ENCODE results near the gene PEAK1. TPM values are rescaled to one million over a fixed set of nuclear protein-coding genes. Genes with fewer than 3 reads are reported as not detected.

The PEAK1 gene
- total RNA-seq, 1 donor from 2014 or later = 66.6 TPM

DNA sequence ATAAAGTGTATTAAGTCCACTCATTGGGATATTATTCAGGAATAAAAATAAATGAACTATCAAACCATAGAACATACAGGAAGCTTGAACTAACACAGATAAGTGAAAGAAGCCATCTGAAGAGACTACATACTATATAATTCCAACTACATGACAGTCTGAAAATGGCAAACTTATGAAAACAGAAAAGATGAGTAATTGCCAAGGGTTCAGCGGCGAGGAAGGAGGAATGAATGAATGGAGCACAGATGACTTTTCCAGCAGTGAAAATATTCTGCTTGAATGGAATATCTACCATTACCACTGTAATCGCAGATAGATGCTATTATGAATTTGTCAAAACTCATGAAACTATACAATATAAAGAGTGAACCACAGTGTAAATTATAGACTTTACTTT lies 79.7 kb downstream of the PEAK1 start:
- intact Hi-C loops (cut with DNase I) = no loop called here
- ATAC-seq (no peak), DNase-seq (ENCODE audit: missing footprints) (no peak)

DNA sequence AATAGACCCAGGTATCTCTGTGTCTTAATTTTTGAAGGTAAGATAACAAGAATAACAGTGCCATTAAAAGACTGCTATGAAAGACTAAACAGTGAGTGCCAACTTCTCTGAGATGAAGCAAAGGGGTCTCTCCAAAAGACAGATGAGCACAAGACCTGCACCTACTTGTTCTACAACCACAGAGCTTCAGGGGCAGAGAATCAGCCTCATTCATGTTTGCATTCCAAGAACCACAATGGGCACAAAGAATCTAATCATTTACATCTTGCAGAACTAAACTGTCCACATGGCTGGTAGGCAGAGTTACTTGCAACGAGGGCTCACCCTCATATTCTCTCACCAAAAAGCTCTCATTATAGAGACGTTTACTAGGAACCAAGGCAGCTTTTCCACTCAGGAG lies 83.9 kb downstream of the PEAK1 start:
- no peak for DNase-seq (ENCODE audit: missing footprints)
- no peak for ATAC-seq
- intact Hi-C loops (cut with DNase I) = no loop called here

DNA sequence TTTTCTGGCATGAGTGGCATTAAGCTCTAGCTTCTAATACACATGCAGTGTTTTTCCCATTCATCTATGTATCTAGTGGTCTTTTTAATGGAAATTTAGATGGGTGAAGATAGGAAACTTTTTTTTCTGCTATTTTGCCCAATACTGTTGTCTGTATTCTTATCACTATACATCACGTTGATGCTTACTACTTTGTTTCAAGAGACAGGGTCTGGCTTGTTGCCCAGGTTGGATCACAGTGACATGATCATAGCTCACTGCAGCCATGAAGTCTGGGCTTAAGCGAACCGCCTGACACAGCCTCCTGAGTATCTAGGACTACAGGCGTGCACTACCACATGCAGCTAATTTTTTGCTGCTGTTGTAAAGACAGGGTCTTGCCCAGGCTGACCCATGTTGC lies 84.6 kb downstream of the PEAK1 start:
- intact Hi-C loops (cut with DNase I) = no loop called here
- no peak for ATAC-seq
- DNase-seq (ENCODE audit: missing footprints) = peak; percentile 46

DNA sequence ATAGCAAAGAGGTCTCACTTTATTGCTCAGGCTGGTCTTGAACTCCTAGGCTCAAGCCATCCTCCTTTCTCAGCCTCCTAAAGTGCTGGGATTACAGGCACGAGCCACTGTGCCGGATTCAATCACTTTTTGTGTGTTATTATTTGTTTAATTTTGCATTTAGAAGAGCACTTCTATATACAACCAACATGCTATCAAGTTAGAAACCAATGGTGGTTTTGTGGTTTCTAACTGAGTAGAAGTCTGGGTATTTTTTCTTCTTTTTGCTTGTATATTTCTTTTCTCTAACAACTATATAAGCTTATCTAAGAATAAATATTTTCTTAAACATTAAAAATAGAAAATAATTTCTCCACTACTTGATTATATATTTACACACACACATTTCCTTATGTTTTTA lies 86.7 kb downstream of the PEAK1 start:
- DNase-seq (ENCODE audit: missing footprints) = no peak
- intact Hi-C loops (cut with DNase I) = no loop called here
- ATAC-seq = no peak

DNA sequence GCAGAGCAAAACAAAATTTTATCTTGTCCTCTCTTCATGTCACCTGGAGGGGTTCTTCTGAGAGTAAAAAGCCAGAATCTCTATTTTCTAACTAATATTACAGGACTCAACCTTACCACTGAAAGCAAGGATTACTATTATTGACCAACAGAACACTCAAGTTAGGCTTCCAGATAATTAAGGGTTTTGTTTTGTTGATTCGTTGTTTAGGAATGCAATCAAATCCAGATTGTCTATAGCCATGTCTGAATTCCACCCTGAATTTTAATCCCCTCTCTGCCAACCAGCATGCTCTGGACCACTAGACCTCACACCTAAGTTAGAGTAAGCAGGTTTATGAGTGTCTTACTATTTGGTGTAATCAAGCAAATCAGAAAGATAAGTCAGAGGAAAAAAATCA lies 90.7 kb downstream of the PEAK1 start:
- DNase-seq (ENCODE audit: missing footprints) = no peak
- no peak for ATAC-seq
- intact Hi-C loops (cut with DNase I) = no loop called here

DNA sequence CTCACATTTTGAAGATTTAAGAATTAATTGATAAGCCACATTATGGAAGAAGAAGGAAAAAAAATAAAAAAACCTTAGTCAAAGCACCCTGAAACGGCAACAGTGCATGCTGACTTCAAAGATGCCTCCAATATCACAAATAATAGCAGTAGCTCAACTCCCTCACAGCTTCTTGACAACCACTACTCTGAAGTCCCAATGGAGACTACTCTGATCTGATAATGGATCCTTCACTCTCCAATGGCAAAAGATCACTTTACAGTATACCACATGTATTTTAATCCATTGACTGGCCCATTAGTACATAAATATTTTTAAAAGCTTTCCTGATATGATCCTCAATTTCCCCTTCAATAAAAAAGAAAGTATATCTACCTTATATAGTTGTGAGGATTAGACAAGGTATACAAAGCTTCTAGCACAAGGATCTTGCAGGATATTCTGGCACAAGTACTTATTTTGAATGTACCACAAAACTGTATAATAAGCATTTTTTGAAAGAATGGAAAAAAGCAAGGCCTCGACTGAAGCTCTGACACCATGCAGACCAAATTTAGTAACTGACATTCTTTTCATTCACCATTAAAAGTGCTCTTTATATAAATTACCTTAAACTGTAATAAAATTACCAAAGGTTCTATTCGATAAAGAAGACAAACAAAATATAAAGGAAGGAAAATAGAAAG lies 91.9 kb downstream of the PEAK1 start:
- ATAC-seq (no peak), DNase-seq (ENCODE audit: missing footprints) (no peak)
- intact Hi-C loops (cut with DNase I) = no loop called here

DNA sequence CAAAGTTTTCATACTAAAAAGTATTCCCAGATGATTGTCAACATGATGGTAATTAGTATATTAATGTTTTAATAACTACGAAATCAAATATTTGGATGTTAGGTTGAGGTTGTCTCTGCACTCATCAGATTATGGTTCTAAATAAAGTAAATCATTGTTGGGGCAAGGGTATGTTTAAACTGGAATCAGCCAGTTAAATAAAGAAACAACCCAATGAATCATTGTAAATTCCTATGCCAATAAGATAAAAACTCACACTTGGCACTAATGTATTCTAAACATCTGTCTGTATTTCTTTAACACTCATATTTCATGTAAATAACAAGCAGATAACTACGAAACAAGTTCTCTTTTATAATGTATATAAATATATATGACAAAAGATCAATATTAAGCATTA lies 92.7 kb downstream of the PEAK1 start:
- intact Hi-C loops (cut with DNase I) = no loop called here
- ATAC-seq (no peak), DNase-seq (ENCODE audit: missing footprints) (no peak)

DNA sequence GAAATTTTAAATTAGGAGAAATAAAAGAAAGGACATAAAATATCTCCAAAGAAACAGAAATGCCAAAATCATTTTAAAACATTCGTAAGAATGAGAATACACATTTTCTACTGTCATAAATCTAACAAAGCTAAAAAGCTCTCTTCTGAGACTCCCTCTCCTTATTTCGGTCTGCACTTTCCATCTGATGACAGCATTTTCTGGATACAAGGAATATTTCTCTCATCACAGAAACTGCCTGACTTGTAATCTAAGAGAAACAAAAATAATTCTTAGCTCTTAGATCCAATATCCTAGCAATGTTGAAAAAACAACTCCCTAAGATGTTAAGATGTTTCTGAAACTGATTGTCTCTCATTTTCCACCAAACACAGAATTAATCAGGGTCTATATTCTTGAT lies 93.5 kb downstream of the PEAK1 start:
- intact Hi-C loops (cut with DNase I) = no loop called here
- ATAC-seq (no peak), DNase-seq (ENCODE audit: missing footprints) (no peak)

DNA sequence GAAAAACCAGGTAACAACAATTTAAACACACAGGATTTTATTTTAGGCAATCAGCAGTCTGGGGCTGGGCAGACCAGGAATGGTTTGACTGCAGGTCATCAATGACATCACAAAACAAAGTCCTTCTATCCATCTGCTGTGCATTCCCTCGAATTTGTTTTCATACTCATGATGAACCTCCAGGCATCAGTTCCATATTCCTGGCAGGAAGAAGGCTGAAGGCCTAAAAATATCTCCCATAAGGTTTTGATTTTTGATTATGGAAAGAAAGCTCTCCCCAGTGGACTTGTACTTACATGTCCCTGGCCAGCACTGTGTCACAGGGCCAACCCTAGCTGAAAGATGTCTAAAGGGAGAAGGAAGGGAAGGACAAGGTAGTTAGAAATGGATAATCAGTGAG lies 107.4 kb downstream of the PEAK1 start:
- no peak for DNase-seq (ENCODE audit: missing footprints)
- intact Hi-C loops (cut with DNase I) = no loop called here
- ATAC-seq = no peak

DNA sequence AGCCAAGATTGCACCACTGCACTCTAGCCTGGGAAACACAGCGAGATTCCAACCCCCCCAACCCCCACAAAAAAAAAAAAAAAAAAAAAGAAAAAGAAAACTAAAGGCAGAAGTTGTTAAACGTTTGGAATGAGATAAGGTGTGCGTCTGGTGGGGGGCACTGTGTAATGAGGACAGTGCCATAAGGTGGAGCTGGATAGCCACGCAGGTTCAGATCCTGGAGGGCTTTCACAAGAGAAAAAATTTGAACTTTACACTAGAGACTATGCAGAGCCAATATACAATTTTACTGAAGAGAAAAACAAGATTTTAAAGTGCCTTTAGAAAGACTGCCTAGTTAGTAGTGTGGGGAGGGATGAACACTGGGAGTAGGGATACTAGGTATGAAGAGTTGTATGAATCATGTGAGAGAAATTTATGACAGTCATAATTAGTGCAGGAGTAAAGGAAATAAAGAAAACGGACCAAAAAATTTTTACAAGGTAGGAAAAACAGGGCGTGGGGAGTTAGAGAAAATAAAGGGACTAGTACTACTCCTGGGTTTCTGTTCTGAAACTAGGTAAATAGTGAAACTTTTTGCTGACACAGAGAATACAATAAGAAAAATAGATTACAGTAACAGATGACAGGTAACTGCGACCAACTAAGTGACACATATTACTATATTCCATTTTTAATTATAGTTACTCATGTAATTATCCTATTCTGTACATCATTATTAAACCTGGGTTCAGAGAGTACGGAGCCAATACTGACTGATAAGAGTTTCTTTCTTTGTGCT lies 108.1 kb downstream of the PEAK1 start:
- intact Hi-C loops (cut with DNase I) = no loop called here
- DNase-seq (ENCODE audit: missing footprints) (no peak), ATAC-seq (no peak)

DNA sequence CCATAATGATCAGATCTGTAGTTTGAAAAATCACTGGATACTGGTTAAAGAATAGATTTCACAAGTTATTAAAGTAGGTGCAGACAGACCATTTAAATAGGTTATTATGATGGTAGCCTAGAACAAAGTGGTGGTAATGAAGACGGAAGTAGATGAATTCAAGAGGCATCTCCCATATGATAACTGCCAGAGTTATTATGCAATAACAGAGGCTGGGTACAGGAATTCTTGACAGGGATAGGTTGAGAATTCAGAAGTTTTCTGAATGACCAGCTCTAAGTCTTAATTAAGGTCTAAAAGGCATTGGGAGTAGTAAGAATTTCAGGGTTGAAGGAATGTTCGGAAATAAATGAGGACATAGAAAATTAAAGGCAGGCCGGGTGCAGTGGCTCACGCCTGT lies 108.9 kb downstream of the PEAK1 start:
- intact Hi-C loops (cut with DNase I) = no loop called here
- no peak for ATAC-seq
- DNase-seq (ENCODE audit: missing footprints) = no peak

DNA sequence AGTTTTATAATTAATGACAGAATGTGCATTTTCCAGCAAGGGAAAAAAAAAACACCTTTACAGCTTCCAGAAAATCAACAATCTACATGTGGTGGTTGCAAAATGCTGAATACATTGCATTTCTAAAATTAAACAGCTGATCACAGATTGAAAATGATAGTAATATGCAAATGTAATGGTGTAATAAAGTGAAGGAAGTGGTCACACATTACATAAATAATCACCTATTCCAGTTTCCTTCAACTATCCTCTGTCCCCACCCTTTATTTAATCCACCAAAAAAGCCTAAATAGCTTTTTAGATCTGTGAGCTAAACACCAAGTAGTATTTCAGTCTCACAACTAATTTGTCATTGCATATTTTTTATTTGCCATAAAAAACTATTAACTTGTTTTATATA lies 110.5 kb downstream of the PEAK1 start:
- intact Hi-C loops (cut with DNase I) = no loop called here
- no peak for ATAC-seq
- no peak for DNase-seq (ENCODE audit: missing footprints)

DNA sequence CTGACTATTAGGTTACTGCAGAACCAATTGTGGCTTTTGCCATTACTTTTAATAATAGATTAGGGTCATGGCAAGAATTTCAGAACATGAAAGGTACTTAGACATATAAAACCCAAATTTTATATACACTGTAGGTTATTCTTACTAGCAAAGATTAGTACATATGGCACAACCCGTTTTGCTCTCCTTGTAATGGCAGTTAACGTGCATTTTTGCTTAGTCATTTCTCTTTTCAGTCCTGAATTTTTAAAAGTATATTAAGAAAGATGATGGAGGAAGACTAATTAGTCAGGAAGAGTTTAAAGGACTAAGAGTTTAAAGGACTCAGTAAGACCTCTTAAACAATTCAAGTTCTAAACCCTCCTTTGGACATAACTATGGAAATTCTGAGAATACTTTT lies 114.0 kb downstream of the PEAK1 start:
- intact Hi-C loops (cut with DNase I) = no loop called here
- no peak for DNase-seq (ENCODE audit: missing footprints)
- no peak for ATAC-seq

DNA sequence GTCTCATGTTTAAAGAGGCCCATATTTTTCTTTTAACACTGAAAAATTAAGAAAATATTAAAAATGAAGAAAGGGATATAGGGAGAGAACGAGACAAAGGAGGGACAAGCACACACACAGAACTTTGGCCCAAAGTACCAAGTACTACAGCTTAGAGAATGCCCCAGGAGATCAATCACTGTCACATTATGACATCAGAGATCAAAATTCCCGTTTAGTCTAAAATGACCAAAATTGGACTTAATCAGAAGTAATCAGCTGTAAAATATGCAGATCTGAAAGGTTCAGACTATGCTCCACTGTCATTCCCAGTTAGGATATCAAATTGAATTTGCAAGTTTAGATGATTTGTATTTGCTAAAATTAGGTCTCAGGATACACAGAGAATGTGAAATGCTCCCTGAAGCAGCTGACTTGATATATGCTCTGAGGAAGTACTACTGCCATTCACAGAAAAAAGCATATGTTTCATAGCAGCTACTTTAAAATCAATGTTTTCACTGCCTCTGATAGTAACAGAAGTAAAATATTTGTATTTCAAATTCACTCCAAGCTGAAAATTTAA lies 123.0 kb downstream of the PEAK1 start:
- intact Hi-C loops (cut with DNase I) = no loop called here
- ATAC-seq (no peak), DNase-seq (ENCODE audit: missing footprints) (no peak)

DNA sequence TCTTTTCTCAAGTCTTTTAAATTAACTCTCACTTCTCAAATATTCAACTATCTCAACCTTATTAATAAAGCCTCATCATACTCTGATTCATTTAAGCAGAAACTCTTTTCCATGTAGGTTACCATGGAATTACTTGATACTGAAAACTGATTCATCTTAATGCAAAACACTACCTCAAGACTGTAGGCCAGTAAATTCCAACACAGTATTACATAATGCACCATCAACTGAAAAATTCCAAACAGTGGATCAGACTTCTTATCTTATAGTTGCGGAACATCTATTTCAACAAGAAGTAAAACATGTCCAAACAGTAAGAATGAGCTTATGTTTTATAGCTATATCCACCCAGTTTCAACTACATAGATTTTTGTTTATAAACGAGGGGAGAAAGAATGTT lies 124.5 kb downstream of the PEAK1 start:
- intact Hi-C loops (cut with DNase I) = no loop called here
- DNase-seq (ENCODE audit: missing footprints) = no peak
- ATAC-seq = no peak

DNA sequence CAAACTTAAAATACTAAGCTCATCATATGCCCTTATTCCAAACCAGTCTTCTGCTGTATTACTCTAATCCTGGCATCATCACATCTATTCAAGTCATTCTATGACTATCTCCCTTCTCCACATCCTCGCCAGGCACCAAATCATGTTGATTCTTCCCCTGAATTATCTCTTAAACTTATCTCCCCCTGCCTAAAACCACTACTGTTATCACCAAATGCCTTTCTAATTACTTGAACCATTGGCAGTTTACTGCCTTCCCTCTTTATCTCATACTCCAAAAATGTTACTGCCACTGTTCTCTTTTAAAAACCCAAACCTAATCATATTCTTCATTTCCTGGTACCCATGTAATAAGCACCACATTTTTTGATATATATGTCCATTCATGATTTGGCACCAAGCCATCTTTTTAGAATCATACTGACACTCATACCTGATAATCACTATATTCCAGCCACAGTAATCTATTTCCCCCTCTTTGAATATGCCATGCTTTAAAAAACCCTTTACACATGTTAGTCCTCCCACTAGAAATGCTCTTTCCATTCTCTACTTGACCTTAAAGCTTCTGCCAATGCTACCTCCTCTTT lies 126.8 kb downstream of the PEAK1 start:
- intact Hi-C loops (cut with DNase I) = no loop called here
- ATAC-seq (no peak), DNase-seq (ENCODE audit: missing footprints) (no peak)

DNA sequence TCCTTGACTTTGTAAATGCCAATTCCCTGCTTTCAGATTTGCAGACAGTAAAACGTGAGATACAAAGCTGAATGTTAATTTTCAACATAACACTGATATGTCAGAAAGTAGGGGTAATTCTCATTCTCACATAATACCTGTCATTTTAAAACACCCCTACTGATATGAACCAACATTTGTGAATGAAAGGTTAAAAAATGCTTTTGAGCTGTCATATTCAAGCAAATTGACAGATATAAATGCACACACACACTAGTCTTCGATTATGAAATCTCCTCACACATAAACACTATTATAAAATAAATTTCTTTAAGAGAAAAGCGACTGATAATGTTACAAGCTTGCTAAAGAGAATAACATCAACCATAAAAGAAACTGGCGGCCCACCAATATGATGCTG lies 128.8 kb downstream of the PEAK1 start:
- intact Hi-C loops (cut with DNase I) = no loop called here
- ATAC-seq = no peak
- no peak for DNase-seq (ENCODE audit: missing footprints)

DNA sequence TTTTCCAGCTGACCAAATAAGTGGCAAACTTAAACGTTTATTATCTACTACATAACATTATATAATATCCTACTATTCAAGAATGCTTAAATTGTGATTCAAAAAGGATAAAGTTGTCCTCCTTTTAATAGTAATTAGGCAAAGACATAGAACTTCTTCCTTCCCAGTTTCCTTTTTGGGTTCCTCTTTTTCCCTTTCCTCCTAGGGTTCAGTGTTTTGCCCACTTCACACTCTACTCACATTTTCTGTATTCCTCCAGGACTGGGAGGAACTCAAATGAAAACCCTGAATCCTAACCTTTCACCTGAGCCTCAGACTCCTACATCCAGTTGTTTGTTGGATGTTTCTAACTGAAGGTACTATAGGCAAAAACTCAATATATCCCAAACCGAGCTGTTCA lies 132.5 kb downstream of the PEAK1 start:
- intact Hi-C loops (cut with DNase I) = no loop called here
- ATAC-seq (no peak), DNase-seq (ENCODE audit: missing footprints) (no peak)

DNA sequence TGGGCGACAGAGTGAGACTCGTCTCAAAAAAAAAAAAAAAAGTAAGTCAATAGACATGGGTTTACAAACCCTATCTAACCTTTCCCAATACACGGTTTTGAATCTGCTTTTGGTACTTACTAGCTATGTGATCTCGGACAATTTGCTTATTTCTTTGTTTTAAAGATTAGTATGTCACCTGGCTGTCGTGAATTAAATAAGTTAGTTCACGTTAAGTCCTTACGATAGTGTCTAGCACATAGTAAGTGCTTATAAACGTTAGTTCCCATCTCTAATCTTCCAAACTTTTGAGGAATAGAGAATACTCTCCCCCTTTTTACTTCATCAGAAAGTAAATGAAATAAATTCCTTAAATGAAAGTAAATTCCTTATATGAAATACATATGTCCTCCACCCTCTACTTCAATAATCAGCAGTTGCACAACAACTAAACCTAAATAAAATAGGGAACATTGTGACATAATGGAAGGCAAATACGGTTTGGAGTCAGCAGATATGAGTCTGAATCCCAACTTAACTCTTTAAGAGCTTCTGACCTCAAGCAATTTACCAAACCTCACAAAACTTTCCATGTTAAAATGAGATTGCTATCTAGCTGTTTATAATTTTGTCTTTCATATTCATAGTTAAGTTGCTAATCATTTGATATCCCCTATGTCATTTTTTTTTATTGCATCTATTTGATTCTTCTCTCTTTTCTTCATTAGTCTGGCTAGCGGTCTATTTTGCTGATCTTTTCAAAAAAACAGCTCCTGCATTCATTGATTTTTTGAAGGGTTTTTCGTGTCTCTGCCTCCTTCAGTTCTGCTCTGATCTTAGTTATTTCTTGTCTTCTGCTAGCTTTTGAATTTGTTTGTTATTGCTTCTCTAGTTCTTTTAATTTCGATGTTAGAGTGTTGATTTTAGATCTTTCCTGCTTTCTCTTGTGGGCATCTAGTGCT lies 134.6 kb downstream of the PEAK1 start:
- no peak for ATAC-seq
- intact Hi-C loops (cut with DNase I) = no loop called here
- no peak for DNase-seq (ENCODE audit: missing footprints)
